ENCODE data around the gene RETREG1.

- TF ChIP-seq SUZ12 (IDR thresholded peaks at IDR 0.05) = no peak
- no peak for TF ChIP-seq TARDBP (IDR thresholded peaks at IDR 0.05)
- TF ChIP-seq FOXM1 (IDR thresholded peaks at IDR 0.05; ENCODE audit: borderline replicate concordance) = no peak
- no peak for TF ChIP-seq SP1 (IDR thresholded peaks at IDR 0.05)
Observed at GRCh38 chr5:16524286-16524685, 92.5 kb downstream of the RETREG1 start.

All from HEK293T (cell line).